Pancreas (tissue), 10 donors: ENCODE measurements around the gene TMEM97. TPM values are rescaled to one million over a fixed set of nuclear protein-coding genes. Genes with fewer than 3 reads are reported as not detected.

Experiments used
- ATAC-seq, 4 donors: fragments of 200-7000 bp; cut with Tn5 transposase; one replicate each; pipeline versions ENCODE4 v1.8.0 to v1.9.1; 2020; ENCODE audit warnings: mild to moderate bottlenecking in 4 of 4, moderate library complexity in 4 of 4
- DNase-seq, 6 donors: peaks; one replicate each; pipeline ENCODE4 v3.0.0-alpha.2; 2020
- FAIRE-seq: peaks from 2 replicates; lab custom pipeline; 2012; peaks lifted over from hg19 to GRCh38; lab: Jason Lieb, UNC
- H3K27ac ChIP-seq, 4 donors: fragments of 200-600 bp; sonication (generic); 1 replicate in 3 of 4; 2 replicates in 1 of 4; pipeline versions ENCODE4 v1.5.0 to v1.8.0; 2020
- H3K27me3 ChIP-seq, 4 donors: fragments of 200-600 bp; one replicate each; pipeline ENCODE4 v1.8.0; 2021
- H3K36me3 ChIP-seq, 3 donors: fragments of 200-600 bp; sonication (generic) in 1 of 3; one replicate each; pipeline versions ENCODE4 v1.5.0 to v1.8.0; 2020 to 2021
- H3K4me1 ChIP-seq, 3 donors: fragments of 200-600 bp; one replicate each; pipeline ENCODE4 v1.8.0; 2021
- H3K4me3 ChIP-seq, 4 donors: fragments of 200-600 bp; sonication (generic) in 2 of 4; one replicate each; pipeline versions ENCODE4 v1.5.0 to v1.8.0; 2020 to 2021
- H3K9me3 ChIP-seq, 4 donors: fragments of 200-600 bp; one replicate each; pipeline ENCODE4 v1.8.0; 2021
- WGBS, 2 donors: extraction: QIAGEN DNeasy Blood & Tissue Kit; methylation state at CpG; one replicate each; pipeline ENCODE4 v1.1.7; 2013; 5-methylcytosine and 5-hydroxymethylcytosine counted together
- intact Hi-C, 3 donors: fragments of 100-400 bp; cut with DNase I; formaldehyde crosslinking; loops; one replicate each; pipeline versions ENCODE4 v1.11.1 to v1.14.2; 2022
- polyA plus RNA-seq, 2 donors: library from polyadenylated mRNA; stranded (reverse); fragments of 200-250 nt; gene quantifications; one replicate each; pipeline ENCODE4 v1.2.3, GENCODE V29; 2013
- total RNA-seq, 6 donors: library from RNA; stranded (reverse); fragmentation: NEBNext Ultra II Directional in 4 of 6; extraction: Animal tissue kit (Norgen Biotek cat#: 25700) in 4 of 6; gene quantifications; one replicate each; pipeline versions ENCODE4 v1.2.1 to v1.2.4, GENCODE V29; 2021 to 2023
- TF ChIP-seq, protein P1 (sequence below), 4 donors: fragments of 200-600 bp; sonication (generic) in 3 of 4; IDR thresholded peaks; one replicate each; pipeline versions ENCODE4 v1.5.0 to v1.8.0; 2021; ENCODE audit warnings: antibody characterized with exemption in 4 of 4
- donor health status: healthy with polysubstance abuse.
- donor health status: DM: no; HTN: no; CAD: no; lungs with moderate emphysema.
- donor health status: DM: no; HTN: no; CAD: no.
- donor health status: control.
- donor health status: control.
- donor health status: Bipolar disorder and iron deficiency.
- donor health status: DM: yes; HTN: yes; CAD: no.
- donor health status: DM: no; HTN: no; CAD: no.
- donor health status: DM: no; HTN: no; CAD: no.
- donor health status: DM: yes; HTN: yes; CAD: no.

Gene TMEM97
- total and polyA plus RNA-seq, 8 donors, result 13.1 to 129 (median 102) TPM

GRCh38 chr17:28331891-28332420, 13.0 kb downstream of the TMEM97 start:
- 40 to 48% methylated on average over 6 of the region's 6 CpGs for WGBS, 2 donors
- intact Hi-C loops, result no loop called here
- ATAC-seq (peak in 1 of 4 donors; percentile 1), FAIRE-seq (no peak), DNase-seq (peak in 4 of 6 donors; percentile 56 to 71 (median 68))
- Histone ChIP-seq H3K4me1 (peaks cover 3 to 33% (median 25%) of the 10 kb centered on the region in 3 donors), H3K36me3 (peaks cover 0 to 29% (median 8%) of the 10 kb centered on the region in 3 donors), H3K27ac (peak overlapping the region in 2 of 4 donors; percentile 26 to 27), H3K4me3 (no peak overlapping the region), H3K27me3 (no peaks in the 10 kb centered on the region), H3K9me3 (no peaks in the 10 kb centered on the region)
- TF ChIP-seq, protein P1, sequence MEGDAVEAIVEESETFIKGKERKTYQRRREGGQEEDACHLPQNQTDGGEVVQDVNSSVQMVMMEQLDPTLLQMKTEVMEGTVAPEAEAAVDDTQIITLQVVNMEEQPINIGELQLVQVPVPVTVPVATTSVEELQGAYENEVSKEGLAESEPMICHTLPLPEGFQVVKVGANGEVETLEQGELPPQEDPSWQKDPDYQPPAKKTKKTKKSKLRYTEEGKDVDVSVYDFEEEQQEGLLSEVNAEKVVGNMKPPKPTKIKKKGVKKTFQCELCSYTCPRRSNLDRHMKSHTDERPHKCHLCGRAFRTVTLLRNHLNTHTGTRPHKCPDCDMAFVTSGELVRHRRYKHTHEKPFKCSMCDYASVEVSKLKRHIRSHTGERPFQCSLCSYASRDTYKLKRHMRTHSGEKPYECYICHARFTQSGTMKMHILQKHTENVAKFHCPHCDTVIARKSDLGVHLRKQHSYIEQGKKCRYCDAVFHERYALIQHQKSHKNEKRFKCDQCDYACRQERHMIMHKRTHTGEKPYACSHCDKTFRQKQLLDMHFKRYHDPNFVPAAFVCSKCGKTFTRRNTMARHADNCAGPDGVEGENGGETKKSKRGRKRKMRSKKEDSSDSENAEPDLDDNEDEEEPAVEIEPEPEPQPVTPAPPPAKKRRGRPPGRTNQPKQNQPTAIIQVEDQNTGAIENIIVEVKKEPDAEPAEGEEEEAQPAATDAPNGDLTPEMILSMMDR (IDR thresholded peaks at IDR 0.05), result no peak

GRCh38 chr17:28333083-28333746, 14.2 kb downstream of the TMEM97 start:
- ATAC-seq (no peak), FAIRE-seq (no peak), DNase-seq (no peak)
- 32 to 41% methylated on average over 1 of the region's 1 CpG for WGBS, 2 donors
- intact Hi-C loops, result no loop called here
- Histone ChIP-seq H3K27me3 (no peaks in the 10 kb centered on the region), H3K9me3 (no peaks in the 10 kb centered on the region), H3K4me3 (peak overlapping the region in 2 of 4 donors; percentile 88 to 94), H3K4me1 (peaks cover 12 to 42% (median 32%) of the 10 kb centered on the region in 3 donors), H3K36me3 (peaks cover 0 to 16% (median 8%) of the 10 kb centered on the region in 3 donors), H3K27ac (peak overlapping the region in 2 of 4 donors; percentile 97 to 98)
- TF ChIP-seq, protein P1 (IDR thresholded peaks at IDR 0.05), result no peak

GRCh38 chr17:28334171-28334570, 15.2 kb downstream of the TMEM97 start:
- DNase-seq (no peak), ATAC-seq (no peak), FAIRE-seq (no peak)
- Histone ChIP-seq H3K27ac (peak overlapping the region; percentile 82 to 98 (median 92)), H3K27me3 (no peaks in the 10 kb centered on the region), H3K36me3 (peaks cover 0 to 8% (median 5%) of the 10 kb centered on the region in 3 donors), H3K4me3 (peak overlapping the region; percentile 63 to 94 (median 84)), H3K4me1 (peaks cover 12 to 45% (median 35%) of the 10 kb centered on the region in 3 donors), H3K9me3 (no peaks in the 10 kb centered on the region)
- TF ChIP-seq, protein P1 (IDR thresholded peaks at IDR 0.05), result no peak
- intact Hi-C loops, result no loop called here
- 26 to 28% methylated on average over 6 of the region's 6 CpGs for WGBS, 2 donors

DNA sequence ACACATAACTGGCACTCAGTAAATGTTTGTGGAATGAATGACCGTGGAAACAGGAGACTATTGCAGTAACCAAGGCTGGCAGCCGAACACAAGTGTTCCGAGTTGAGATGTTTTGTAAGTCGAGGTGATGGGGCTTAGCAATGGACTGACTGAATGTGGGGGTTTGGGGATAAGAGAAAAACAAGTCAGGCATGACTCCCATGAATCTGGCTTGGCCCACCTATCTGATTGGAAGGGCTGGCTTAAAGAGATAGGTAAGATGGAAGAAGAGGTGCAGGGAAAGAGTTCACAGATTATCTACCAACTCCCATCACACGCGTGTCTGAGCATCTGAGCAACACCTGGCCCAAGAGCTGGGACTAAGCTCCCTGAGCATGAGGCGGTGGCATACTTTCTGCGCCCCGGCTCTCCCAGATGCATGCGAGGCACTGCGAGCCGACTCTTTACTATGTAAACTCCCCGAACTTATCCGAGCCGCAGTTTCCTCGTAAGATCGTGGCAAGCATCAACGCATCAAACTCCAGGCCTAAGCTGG, 15.7 kb downstream of the TMEM97 start:
- DNase-seq, result no peak
- peak overlapping the region; percentile 82 to 98 (median 92) for H3K27ac ChIP-seq
- ATAC-seq, result peak in 1 of 4 donors; percentile 1
- peaks cover 12 to 45% (median 35%) of the 10 kb centered on the region in 3 donors for H3K4me1 ChIP-seq
- FAIRE-seq, result no peak
- intact Hi-C loops, result no loop called here
- TF ChIP-seq, protein P1 (IDR thresholded peaks at IDR 0.05), result no peak
- peak overlapping the region; percentile 63 to 94 (median 84) for H3K4me3 ChIP-seq
- 2 to 5% methylated on average over 18 of the region's 18 CpGs for WGBS, 2 donors
- peaks cover 0 to 4% (median 0%) of the 10 kb centered on the region in 3 donors for H3K36me3 ChIP-seq
- H3K27me3 ChIP-seq, result no peaks in the 10 kb centered on the region
- H3K9me3 ChIP-seq, result no peaks in the 10 kb centered on the region
